ENCODE data around the gene CD37. TPM values are rescaled to one million over a fixed set of nuclear protein-coding genes. Genes with fewer than 3 reads are reported as not detected.

CD37 gene
- total and polyA plus RNA-seq, 2 of the 4 experiments (the other 2 are of a cell fraction) = not detected

DNA sequence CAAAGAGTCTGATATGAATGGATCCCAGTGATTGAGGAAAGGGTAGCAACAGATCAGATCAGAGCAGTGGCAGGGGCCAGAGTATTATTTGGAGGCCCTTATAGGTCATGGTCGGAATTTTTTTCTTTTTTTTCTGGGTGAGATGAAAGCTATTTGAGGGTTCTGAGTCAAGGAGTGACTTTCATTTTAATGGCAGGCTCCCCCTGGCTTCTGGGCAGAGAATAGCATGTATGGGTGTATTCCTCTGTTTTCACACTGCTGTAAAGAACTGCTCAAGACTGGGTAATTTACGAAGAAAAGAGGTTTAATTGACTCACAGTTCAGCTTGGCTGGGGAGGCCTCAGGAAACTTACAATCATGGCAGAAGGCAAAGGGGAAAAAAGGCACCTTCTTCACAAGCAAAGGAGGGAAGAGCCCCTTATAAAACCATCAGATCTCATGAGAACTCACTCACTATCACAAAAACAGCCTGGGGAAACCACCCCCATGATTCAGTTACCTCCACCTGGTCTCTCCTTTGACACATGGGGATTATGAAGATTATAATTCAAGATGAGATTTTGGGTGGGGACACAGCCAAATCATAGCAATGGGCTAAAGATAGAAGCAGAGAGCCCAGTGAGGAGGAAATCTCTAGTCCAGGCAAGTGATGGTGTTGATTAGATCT is 7.2 kb upstream of the CD37 start:
- TSS peak; percentile 6 for BruUV-seq (replicated peaks)
- H3K4me1 ChIP-seq (ENCODE audit: control insufficient read depth, insufficient read depth, low read length) = no peaks in the 10 kb centered on the region
- no peak overlapping the region for H4K8ac ChIP-seq (ENCODE audit: low read depth in 2 of 2, low read length in 2 of 2)
- no peak overlapping the region for H2BK5ac ChIP-seq (ENCODE audit: low read depth, low read length, poor library complexity, severe bottlenecking)
- H3K9me3 ChIP-seq (ENCODE audit: control insufficient read depth, insufficient read depth, low read length) = no peaks in the 10 kb centered on the region
- DNase-seq = peak; percentile 23
- H2AK9ac ChIP-seq (replicated peaks; ENCODE audit: low read depth, low read length, poor library complexity) = no peak overlapping the region
- dilution Hi-C loops (cut with HindIII; ENCODE audit: low sequenced_read_pairs, unreplicated experiment) = no loop called here
- no peak overlapping the region for H3K4me2 ChIP-seq (ENCODE audit: low read depth, low read length)
- H3K18ac ChIP-seq (ENCODE audit: low read depth, low read length) = no peak overlapping the region
- H3K9ac ChIP-seq (ENCODE audit: low read depth, low read length) = no peak overlapping the region
- H4K20me1 ChIP-seq (ENCODE audit: insufficient read depth, low read length) = no peaks in the 10 kb centered on the region
- no peaks in the 10 kb centered on the region for H3K27me3 ChIP-seq (ENCODE audit: control insufficient read depth, insufficient read depth, low read length)
- H3K36me3 ChIP-seq (ENCODE audit: control insufficient read depth, insufficient read depth, low read length) = peaks cover 2% of the 10 kb centered on the region
- H3K9me1 ChIP-seq (ENCODE audit: insufficient read depth, low read length) = peaks cover 7% of the 10 kb centered on the region; the same call in 1 of the 2 replicates
- H3K27ac ChIP-seq (ENCODE audit: insufficient read depth, low read length) = no peak overlapping the region
- no peak overlapping the region for H2AK5ac ChIP-seq (ENCODE audit: low read depth, low read length)
- in situ Hi-C loops (cut with MboI; ENCODE audit: low sequenced_read_pairs) = no loop called here
- peak; percentile 73 for ATAC-seq (ENCODE audit: low read depth)
- intact Hi-C loops (cut with micrococcal nuclease) = loop anchor here (1.0 kb wide), 1 partner anchor 62 kb away; no protein-coding TSS in a partner anchor
- no peak overlapping the region for H3K14ac ChIP-seq (replicated peaks; ENCODE audit: low read depth, low read length)
- H3K23ac ChIP-seq (ENCODE audit: low read depth, low read length) = no peak overlapping the region
- no peaks in the 10 kb centered on the region for H3K79me1 ChIP-seq (ENCODE audit: low read depth in 1 of 2, low read length in 2 of 2)
- no peak overlapping the region for H2BK20ac ChIP-seq (ENCODE audit: low read depth, low read length)
- no peak overlapping the region for H2AFZ ChIP-seq (replicated peaks; ENCODE audit: low read length, poor library complexity)
- TF ChIP-seq, protein P1, sequence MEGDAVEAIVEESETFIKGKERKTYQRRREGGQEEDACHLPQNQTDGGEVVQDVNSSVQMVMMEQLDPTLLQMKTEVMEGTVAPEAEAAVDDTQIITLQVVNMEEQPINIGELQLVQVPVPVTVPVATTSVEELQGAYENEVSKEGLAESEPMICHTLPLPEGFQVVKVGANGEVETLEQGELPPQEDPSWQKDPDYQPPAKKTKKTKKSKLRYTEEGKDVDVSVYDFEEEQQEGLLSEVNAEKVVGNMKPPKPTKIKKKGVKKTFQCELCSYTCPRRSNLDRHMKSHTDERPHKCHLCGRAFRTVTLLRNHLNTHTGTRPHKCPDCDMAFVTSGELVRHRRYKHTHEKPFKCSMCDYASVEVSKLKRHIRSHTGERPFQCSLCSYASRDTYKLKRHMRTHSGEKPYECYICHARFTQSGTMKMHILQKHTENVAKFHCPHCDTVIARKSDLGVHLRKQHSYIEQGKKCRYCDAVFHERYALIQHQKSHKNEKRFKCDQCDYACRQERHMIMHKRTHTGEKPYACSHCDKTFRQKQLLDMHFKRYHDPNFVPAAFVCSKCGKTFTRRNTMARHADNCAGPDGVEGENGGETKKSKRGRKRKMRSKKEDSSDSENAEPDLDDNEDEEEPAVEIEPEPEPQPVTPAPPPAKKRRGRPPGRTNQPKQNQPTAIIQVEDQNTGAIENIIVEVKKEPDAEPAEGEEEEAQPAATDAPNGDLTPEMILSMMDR (conservative IDR thresholded peaks at IDR 0.05; ENCODE audit: low read depth, low read length) = peak; percentile 54
- no peak for TF ChIP-seq FOS (IDR thresholded peaks at IDR 0.05; ENCODE audit: low read depth, low read length)
- TF ChIP-seq SMC3 (IDR thresholded peaks at IDR 0.05; ENCODE audit: low read depth, low read length) = peak; percentile 44
- no peak for TF ChIP-seq CHD1 (IDR thresholded peaks at IDR 0.05; ENCODE audit: low read depth, low read length)
- TF ChIP-seq RAD21 (IDR thresholded peaks at IDR 0.05; ENCODE audit: low read length) = peak; percentile 26
- TF ChIP-seq POLR2A (IDR thresholded peaks at IDR 0.05; ENCODE audit: low read depth, low read length) = no peak
- CTCF ChIA-PET = interaction anchor here (0.6 to 1.2 kb wide), 2 partner anchors 13 to 46 kb away, joined by 3 to 4 read pairs; no protein-coding TSS in a partner anchor
- no peak overlapping the region for H3K4ac ChIP-seq (ENCODE audit: low read depth, low read length)
- no peak overlapping the region for H2BK120ac ChIP-seq (ENCODE audit: low read depth, low read length)
- no peak overlapping the region for H3K56ac ChIP-seq (ENCODE audit: extremely low read depth, insufficient read depth, low read length)
- no peak overlapping the region for H4K5ac ChIP-seq (ENCODE audit: low read depth, low read length)
- WGBS, 2 experiments (ENCODE audit: extremely low coverage in 2 of 2, insufficient read length in 1 of 2) = no CpG with 5 or more reads among the region's 2 CpGs
- POLR2A ChIA-PET (ENCODE audit: unreplicated experiment) = no interaction called here
- H3K4me3 ChIP-seq (ENCODE audit: insufficient read depth, low read depth, low read length) = no peak overlapping the region
- no peak overlapping the region for H2BK15ac ChIP-seq (ENCODE audit: low read depth, low read length)
- H4K91ac ChIP-seq (ENCODE audit: insufficient read depth, low read depth, low read length) = no peak overlapping the region
